Brain microvascular endothelial cell (primary cell): Measurements from ENCODE around the gene RNU5B-1.

ENCODE experiments used
- DNase-seq: peaks from one replicate; pipeline ENCODE4 v3.0.0-alpha.2; 2020
- H3K27ac ChIP-seq: fragments of 250-450 bp; sonication (Bioruptor Pico); 2 replicates; pipeline ENCODE4 v1.5.1; 2020; ENCODE audit warnings: mild to moderate bottlenecking, moderate library complexity
- H3K27me3 ChIP-seq: fragments of 250-450 bp; sonication (Bioruptor Pico); replicated peaks from 2 replicates; pipeline ENCODE4 v1.5.1; 2020; ENCODE audit warnings: mild to moderate bottlenecking
- H3K36me3 ChIP-seq: fragments of 250-450 bp; sonication (Bioruptor Pico); replicated peaks from 2 replicates; pipeline ENCODE4 v1.5.1; 2020; ENCODE audit warnings: mild to moderate bottlenecking
- H3K4me3 ChIP-seq: 2 replicates; pipeline ENCODE4 v1.5.1; 2011; ENCODE audit warnings: low read depth, mild to moderate bottlenecking, control low read depth, low read length, moderate library complexity
- in situ Hi-C: cut with HindIII; loops from 2 replicates; pipeline ENCODE4 v1.10.0; 2017; ENCODE audit warnings: low sequenced_read_pairs, low pct_ligation_motif_present
- TF ChIP-seq, protein P1 (sequence below): IDR thresholded peaks from 2 replicates; pipeline ENCODE4 v1.5.1; 2011; ENCODE audit warnings: low read depth, mild to moderate bottlenecking, moderate library complexity, low read length, control low read depth, inconsistent platforms; ENCODE audit errors: missing control alignments

RNU5B-1 gene

DNA sequence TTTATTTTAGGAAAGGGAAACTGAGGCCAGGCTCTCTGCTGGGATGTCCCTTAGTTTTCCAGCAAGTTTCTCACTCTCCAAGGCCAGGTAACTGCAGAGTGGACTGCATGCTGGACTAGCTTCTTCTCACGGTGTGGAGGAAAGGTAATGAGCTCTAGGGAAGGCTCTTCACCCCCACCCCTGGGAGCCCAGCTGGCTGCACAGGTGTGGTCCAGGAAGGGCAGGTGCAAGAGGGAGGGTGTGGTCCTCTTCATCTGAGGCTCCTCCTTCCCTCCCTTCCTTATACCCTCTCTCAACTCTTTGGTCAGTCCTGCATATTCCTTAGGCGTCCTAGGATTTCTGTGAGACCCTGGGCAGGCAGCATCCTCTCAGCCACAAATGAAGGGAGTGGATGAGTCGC lies 33.9 kb downstream of the RNU5B-1 start:
- in situ Hi-C loops = no loop called here
- Histone ChIP-seq H3K36me3 (no peaks in the 10 kb centered on the region), H3K4me3 (no peak overlapping the region), H3K27me3 (no peaks in the 10 kb centered on the region), H3K27ac (no peak overlapping the region)
- no peak for DNase-seq
- TF ChIP-seq, protein P1, sequence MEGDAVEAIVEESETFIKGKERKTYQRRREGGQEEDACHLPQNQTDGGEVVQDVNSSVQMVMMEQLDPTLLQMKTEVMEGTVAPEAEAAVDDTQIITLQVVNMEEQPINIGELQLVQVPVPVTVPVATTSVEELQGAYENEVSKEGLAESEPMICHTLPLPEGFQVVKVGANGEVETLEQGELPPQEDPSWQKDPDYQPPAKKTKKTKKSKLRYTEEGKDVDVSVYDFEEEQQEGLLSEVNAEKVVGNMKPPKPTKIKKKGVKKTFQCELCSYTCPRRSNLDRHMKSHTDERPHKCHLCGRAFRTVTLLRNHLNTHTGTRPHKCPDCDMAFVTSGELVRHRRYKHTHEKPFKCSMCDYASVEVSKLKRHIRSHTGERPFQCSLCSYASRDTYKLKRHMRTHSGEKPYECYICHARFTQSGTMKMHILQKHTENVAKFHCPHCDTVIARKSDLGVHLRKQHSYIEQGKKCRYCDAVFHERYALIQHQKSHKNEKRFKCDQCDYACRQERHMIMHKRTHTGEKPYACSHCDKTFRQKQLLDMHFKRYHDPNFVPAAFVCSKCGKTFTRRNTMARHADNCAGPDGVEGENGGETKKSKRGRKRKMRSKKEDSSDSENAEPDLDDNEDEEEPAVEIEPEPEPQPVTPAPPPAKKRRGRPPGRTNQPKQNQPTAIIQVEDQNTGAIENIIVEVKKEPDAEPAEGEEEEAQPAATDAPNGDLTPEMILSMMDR = no peak

DNA sequence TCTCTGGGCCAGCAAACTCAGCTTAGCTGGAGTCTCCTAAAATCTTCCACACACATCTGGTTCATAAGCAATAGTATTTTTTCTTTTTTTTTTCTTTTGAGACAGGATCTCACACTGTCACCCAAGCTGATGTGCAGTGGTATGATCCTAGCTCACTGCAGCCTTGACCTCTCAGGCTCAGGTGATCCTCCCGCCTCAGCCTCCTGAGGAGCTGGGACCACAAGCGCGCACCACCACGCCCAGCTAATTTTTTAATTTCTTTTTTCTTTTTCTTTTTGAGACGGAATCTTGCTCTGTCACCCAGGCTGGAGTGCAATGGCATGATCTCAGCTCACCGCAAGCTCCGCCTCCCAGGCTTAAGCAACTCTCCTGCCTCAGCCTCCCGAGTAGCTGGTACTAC lies 34.3 kb downstream of the RNU5B-1 start:
- DNase-seq = no peak
- H3K36me3 ChIP-seq = no peaks in the 10 kb centered on the region
- H3K4me3 ChIP-seq = no peak overlapping the region
- in situ Hi-C loops = no loop called here
- H3K27me3 ChIP-seq = no peaks in the 10 kb centered on the region
- H3K27ac ChIP-seq = no peak overlapping the region
- TF ChIP-seq, protein P1 = no peak

DNA sequence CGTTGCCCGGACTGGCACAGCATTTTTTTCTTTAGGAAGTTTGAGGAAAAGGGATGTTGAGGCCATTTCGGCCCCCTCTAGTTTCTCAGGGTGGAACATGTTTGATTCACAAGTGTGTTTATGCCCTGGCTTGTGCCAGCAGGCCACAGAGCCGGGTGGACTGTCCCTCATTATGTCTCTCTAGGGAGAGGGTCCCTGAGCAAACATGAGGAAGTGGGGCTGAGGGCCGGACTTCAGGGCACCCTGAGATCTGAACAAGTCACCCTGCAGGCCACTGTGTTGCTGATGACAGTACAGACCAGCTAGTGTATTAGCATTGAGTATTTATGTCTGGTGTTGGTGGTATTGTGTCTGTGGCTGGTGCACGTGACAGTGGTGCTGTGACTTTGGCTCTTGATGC lies 34.9 kb downstream of the RNU5B-1 start:
- Histone ChIP-seq H3K27me3 (no peaks in the 10 kb centered on the region), H3K4me3 (no peak overlapping the region), H3K36me3 (no peaks in the 10 kb centered on the region), H3K27ac (no peak overlapping the region)
- in situ Hi-C loops = no loop called here
- DNase-seq = no peak
- TF ChIP-seq, protein P1 = no peak

DNA sequence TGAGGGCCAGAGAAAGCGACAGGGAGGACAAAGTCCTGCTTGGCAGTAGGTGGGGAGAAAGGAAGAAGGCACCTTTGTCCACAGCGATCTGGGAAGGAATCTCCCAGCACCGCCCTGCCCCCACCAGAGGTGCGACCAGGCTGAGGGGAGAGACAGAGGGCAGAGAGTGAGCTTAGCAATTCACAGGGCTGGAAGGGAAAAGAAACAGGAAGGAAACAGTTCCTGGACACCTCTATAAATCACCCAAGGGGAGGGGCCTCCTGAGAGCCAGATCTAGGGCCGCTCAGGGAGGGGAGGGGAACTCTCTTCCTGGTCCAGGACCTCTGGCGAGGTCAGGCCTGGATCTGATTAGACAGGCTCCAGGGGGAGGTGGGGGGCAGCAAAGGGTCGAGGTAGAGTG lies 35.4 kb downstream of the RNU5B-1 start:
- DNase-seq = no peak
- TF ChIP-seq, protein P1 = no peak
- Histone ChIP-seq H3K27ac (no peak overlapping the region), H3K36me3 (no peaks in the 10 kb centered on the region), H3K4me3 (no peak overlapping the region), H3K27me3 (no peaks in the 10 kb centered on the region)
- in situ Hi-C loops = no loop called here

DNA sequence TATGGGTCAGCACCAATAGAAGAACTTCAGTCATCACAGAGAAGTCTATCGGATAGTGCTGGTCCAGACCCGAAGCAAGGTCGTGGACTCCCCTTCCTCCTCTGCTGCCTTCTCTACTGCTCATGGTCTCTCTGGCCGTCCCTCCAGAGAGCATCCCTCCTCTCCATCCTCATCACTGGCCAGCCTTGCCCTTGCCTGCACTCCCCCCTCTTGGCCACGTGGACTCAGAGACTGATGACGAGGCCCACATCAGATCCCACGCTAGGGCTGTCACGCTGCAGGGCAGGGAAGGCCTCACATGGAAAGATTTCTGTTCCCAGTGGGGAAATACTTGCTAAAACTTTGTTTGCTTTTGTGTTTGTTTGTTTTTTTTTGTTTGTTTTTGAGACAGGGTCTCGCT lies 38.0 kb downstream of the RNU5B-1 start:
- in situ Hi-C loops = no loop called here
- TF ChIP-seq, protein P1 = no peak

DNA sequence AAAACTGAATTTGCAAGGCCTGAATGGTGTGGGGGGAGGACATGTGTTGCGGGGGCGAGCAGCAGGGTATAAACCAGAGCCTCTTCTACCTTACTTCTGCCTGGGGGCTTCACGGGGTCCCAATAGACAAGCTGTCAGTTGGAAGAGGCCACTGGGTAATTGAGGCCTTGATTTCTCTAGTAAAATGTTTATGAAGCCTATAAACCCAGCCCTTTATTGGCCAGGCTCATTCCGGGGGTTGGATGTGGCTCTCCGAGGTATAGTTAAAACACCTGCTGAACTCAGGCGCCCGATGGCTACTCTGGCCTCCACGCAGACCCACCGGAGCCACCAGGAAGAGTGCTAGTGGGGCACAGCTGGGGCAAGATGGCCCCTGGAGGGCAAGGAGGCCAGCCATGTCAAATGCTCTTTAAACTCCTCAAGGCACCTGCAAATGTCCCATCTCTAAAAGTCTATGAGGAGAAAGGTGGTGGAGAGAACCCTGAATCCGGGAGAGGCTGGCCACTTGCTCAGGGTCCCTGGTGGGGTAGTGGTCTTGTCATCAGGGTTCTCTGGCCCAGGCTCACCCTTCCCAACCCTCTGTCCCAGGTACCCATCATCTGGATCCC lies 39.0 kb downstream of the RNU5B-1 start:
- in situ Hi-C loops = no loop called here
- H3K27me3 ChIP-seq = no peaks in the 10 kb centered on the region
- DNase-seq = no peak

More for the DNA sequence above, 38.0 kb downstream of the RNU5B-1 start:
- Histone ChIP-seq H3K36me3 (no peaks in the 10 kb centered on the region), H3K27me3 (no peaks in the 10 kb centered on the region), H3K4me3 (no peak overlapping the region), H3K27ac (no peak overlapping the region)
- DNase-seq = no peak

More for the DNA sequence above, 39.0 kb downstream of the RNU5B-1 start:
- TF ChIP-seq, protein P1 = no peak
- Histone ChIP-seq H3K36me3 (no peaks in the 10 kb centered on the region), H3K4me3 (no peak overlapping the region), H3K27ac (no peak overlapping the region)
